IPS-NIHi11 (cell line): ENCODE data around the gene ANKRD13B.

Source experiments
- DNase-seq: peaks from one replicate; pipeline ENCODE4 v3.0.0; 2012; ENCODE audit warnings: mixed read lengths, low spot score

ANKRD13B gene

DNA sequence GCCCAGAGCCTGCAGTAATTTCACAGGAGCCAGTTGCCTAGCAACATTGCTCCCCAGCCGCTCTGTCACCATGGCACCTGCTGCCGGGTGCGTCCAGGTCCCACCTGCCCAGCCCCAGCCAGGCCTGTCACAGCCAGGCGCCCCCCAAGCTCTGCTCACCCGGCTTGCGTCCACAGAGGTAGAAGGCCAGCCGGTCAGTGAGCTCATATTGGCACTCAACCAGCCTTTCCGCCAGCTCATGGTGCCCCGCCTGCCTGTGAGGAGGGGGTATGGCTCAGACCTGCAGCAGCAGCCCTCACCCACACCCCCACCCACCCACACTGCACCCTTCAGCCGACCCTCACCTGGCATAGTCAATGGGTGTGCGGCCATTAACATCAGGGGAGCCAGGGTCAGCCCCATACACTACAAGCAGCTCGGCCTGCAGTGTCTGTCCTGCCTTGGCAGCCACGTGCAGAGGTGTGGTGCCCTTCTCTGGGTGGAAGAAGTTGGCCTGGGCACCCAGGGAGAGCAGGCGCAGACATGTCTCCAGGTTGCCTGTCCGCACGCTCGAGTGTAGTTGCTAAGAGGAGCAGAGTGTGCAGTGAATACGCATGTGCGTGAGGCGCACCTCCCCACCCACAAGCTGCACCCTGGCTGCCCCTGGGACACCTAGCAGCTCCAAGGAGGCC lies 11.2 kb upstream of the ANKRD13B start:
- no peak for DNase-seq

DNA sequence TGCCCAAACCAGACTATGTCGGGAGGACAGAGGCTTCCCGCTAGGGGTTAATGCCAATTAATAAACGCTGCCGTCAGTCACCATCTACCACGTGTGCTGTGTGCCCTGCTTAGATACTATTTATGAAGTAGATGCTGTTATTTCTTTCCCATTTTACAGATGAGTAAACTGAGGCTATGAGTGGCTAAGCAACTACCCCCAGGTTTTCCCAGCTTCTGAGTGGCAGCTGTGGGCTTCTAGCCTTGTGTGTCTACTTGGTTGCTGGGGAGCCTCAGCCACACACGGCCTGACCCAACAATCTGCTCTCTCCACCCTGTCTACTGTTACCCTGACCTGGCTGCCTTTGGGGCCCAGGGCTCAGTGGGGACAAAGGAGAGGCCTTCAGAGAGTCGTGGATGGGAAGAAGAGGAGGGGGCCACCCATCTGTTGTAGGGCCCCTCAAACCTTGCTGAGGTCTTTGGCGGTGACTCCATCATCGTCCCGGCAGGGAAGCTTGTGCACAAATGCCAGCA lies 10.6 kb upstream of the ANKRD13B start:
- DNase-seq = no peak

DNA sequence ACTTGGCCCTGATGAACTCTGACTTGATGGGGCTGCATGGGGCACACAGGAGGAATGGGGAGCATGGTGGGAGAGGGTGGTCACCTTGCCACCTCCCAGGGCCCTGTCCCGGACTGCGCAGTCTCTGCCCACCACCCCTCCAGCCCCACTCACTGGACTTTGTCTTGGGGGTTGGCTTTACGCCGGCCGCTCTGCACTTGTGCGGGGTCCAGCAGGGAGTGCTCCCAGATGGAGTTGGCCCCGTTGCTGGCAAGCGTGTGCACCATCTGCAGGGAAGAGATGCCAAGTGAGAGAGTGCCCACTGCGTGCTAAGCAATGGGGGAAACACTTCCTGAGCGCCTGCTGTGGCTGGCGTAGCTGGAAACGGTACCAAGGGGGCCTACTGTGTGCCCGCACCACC lies 10.2 kb upstream of the ANKRD13B start:
- DNase-seq = no peak

DNA sequence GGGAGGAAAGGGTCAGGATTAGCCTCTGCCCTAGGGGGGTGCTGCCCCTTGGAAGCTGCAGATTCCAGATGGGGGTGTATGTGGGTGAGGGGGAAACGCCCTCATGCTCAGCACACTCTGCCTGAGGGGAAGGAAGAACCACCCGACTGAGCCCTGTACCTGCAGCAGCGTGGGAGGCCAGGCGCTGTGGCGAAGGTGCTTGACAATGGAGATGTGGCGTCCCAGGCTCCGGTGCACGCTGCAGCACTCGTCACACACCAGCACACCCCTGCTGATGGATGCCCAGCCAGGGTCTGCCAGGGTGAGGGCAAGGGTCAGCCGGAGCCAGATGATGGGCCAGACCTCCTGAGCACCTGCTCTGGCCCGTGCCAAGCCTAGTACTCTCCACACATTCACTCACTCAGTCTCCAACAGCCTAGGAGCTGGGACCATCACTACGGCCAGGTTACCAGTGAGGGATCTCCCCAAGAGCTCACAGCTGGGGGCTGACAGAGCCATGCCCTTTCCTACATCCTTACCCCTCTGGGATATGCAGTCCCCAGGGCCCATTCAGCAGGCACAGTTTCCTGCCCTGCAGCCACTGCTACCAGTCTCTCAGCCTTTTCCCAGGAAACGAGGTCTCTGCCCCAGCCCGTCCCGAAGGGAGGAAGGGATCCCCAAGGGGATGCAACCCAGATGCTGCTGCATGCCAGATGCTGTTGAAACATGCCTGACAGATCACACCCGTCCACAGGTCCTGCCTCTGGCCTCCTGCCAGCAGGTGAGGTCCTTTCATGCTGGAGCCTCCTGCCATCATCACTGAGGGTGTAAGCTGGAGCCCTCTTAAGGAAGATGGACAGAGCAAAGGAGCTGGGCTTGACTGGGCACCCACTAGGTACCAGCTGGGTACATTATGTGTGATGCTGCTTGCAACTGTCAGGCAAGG lies 9.3 kb upstream of the ANKRD13B start:
- no peak for DNase-seq

DNA sequence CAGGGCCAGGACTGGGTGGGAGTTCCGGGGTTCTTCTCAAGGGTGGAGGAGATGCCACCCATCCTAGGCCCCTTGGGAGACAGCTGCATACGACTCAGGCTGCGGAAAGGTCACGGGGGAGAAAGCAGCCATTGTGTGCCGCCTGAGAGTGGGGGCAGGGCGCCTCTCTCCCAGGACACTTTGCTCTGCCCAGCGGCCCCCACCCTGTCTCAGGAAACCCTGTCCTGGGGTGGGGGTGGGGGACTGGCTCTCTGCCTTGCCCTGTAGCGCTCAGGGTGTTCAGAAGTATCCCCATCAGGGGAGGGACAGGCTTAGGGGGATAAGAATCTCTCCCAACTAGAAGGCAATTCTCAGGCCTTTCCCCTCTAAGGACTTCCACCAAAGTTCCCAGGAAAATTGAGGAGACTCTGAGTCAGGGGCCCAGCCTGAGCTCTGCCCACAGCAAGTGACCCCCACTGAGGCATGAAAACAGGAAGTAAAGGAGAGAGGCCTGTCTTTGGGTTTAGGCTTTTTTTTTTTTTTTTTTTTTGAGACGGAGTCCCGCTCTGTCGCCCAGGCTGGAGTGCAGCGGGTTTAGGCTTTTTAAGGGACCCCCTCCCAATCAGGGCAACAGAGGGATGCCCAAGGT lies 8.4 kb upstream of the ANKRD13B start:
- DNase-seq = no peak

DNA sequence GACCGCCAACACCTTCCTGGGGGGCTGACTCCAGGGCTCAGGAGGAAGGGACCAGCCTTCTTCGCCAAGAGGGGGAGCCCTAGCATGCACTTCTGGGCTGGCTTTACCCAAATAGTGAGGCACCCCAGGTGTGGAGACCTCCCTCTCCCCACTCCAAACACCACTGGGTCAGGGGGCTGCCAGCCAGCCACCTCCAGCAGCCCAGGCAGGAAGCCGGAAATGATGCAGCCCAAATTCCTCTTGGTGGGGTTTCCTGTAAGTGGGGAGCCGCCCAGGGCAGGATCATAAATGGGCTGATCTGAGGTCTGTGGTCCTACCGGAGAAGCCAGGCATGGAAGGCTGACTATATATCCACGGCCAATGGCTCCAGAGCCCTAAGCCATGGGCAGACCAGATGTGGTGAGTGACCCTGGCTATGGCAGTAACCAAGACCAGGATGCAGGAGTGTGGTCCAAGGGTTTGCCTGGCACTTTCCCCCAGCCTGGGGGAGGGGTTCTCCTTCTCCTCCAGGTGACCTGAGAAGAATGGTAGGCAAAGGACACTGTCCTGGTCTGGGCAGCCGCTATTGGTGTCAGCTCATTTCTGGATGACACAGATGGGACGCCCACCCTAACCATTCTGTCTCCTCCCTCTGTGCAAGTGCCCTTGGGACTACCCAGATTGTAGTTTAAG lies 7.7 kb upstream of the ANKRD13B start:
- no peak for DNase-seq

DNA sequence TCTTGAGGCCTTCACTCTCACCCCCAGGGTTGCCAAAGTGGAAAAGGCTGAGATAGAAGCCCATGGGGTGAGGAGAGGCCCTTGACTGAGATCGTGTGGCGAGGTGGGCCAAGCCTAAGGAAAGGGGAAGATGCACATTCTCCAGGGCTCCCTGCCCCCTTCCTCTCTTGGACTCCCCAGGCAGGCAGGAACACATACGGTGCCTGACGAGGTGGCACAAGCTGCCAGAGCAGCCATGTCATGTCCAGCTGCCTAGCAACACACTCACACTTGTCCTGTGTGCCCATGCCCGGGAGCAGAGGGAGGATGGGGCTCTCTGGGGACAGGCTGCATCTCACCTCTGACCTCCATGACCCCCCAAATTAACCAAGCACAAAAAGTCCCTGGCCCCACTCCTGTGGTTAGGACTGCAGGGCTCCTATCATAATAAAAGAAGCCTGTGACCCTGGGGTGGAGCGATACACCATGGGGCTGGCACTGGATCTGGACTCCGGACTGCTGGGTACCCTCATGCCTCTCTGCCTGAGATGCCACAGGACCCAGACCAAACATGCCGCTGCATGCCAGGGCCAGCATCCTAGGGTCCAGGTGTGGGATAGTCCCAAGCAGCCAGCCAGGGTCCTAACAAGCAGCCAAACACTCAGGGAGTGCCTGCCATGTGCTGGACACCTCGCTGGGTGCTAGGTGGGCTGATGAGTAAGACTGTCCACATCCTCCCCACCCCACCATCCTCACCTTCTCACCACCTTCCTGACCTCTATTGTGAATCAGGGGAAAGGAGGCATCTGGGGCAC lies 6.1 kb upstream of the ANKRD13B start:
- DNase-seq = no peak

DNA sequence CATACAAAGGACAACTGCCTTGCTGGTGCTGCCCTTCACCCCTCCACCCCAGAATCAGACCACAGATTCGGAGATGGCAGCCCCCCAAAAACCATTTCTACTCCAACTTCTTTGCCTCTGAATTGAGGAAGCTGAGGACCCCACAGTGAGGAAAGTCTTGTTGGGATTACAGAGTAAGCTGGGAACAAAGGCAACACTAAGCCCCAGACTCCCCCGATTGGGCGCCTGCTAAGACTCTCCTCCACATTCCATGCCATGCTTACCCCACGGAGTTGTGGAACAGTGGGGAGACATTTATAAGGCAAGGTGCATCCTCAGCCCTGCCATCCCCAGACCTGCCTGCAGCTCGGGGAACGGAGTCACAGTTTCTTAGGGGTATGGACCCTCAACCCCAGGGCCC lies 5.3 kb upstream of the ANKRD13B start:
- DNase-seq = no peak

DNA sequence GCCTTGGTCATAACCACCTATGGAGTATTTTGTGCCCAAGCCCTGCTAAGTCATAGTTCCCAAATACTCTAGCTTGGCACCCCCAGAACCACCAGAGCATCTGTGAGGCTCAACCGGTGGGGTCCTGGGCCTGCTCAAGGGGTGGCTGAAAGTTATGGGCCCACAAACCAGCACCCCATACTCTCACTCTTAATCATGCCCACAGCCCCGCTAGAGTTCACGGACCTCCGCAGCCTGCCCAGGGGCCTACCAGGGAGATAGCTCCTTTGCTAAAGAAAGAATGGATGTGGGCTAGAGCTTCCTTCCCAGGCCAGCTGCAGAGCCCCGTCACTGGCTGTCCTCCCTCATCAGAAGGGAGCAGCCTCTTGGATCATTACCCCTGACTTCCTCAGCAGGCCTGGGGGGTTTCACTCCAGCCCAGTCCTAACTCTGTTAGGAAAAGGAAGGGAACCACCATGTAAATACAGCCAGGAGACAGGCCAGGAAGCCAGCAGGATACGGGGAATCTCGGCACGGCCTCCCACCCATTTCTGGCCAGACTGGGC lies 4.8 kb upstream of the ANKRD13B start:
- DNase-seq = no peak

DNA sequence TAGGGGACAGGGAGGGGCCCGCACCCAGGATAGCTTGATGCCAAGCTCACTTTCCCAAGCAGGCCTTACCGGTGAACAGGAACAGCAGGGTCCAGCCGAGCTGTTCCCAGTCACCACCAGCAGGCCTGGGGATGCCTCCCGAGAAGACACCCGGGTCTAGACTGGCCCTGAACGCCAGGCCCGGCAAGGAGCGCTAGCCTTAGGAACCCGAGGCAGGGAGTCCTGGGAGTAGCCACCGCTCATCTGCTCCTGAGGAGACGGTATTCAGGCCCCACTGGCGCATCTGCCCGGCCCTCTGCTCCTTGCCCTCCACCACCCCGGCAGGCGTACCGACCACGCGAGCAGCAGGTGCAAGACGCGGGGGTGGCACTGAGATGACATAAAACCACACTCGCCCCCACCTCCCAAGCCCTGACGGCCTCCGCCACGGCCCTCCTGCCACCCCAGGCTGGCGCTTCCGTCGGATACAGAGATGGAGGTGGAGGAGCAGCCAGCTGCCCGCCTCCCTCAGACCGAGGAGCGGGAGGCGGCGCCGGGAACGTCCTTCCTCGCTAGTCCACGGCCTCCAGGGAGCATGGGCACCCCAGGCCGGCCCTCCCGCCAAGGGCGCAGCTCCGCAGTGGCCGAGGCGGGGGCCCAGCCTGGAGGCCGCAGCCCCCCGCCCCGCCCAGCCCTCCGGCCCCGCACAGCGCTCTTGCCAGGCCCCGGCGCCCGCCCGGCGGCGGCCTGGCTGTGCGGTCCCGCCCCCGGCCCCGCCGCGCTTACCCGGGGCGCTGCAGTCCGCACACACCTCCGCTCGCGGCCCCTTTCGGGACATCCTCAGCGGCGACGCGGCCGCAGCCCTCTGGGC lies 4.1 kb upstream of the ANKRD13B start:
- peak; percentile 72 for DNase-seq

DNA sequence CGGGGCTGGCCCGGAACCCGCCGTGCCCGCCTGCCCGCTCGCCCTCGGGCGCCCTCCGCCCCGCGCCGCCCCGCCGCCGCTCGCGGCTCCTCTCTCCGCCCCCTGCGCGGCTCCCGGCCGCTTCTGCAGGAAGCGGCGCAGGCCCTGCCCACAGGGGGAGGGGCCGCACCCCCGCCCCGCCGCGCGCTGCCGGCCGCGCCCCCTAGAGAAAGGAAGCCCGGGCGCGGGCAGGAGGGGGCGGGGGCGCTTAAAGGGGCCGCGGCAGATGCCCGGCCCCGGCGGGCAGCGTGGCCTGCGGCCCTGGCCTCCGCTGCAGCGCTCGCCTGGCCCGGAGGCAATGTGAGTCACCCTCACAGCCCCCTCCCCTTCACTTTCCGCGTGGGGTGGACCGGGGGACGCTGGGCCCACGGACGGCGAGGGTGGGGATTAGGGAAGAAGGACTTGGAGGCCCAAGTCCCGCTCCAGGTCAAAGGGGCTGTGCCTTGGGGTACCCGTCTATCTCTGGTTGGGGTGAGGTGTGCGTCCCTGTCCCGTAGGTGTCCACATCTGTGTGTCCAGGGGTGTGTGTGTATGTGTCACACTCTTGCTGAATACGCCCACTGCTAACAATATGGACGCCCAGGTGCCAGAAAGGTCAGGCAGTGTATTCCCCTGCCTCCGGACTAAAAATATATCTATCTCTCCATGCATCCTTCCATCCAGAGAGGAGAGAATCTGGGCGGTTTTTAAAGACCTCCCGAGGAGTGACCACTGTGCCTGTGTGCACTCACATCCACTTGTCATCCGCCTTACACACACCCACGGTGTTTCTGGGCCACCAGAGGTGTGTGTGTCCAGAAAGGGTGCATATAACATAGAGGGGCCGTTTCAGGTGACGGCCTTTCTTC lies 3.2 kb upstream of the ANKRD13B start, which contains the start of gene GIT1:
Gene GIT1, minus strand, starts transcription at position 125 of the 887 bp plus-strand sequence. CDS start 270 bp downstream, outside the sequence.
- DNase-seq = peak; percentile 95

DNA sequence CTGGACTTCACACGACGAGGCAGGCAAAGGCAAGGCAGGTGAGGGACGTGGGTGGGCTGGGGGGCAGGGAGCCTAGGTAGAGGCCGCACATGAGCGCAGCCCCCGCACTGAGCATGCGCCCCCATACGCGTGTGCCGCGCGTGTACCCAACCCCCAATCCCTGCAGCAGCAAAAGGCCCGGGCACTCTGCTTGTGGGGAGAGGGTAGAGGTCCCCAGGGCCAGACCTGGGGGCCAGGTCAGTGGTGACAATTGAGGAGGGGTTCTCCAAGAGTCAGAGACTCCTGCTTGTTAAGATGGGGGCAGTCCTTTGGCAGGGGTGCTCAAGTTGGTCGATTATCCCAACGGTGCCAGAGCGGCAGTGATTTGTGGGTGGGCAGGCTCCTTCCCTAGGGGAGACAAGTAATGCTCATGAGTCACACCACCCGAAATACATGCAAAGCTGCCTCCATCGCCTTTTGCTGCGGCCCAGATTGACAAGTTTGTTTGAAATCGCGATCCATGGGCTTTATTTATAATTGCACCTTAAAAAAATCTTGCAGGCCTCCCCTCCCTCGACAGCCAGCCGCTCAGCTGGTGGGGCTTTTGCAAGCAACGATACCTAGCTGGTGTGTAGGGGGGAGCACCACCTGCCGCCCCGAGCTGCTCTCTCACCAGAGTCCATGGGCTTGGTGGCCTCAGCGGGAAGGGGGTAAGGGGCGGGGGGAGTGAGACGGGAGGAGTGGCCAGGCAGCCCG lies 2.4 kb upstream of the ANKRD13B start:
- DNase-seq = no peak

DNA sequence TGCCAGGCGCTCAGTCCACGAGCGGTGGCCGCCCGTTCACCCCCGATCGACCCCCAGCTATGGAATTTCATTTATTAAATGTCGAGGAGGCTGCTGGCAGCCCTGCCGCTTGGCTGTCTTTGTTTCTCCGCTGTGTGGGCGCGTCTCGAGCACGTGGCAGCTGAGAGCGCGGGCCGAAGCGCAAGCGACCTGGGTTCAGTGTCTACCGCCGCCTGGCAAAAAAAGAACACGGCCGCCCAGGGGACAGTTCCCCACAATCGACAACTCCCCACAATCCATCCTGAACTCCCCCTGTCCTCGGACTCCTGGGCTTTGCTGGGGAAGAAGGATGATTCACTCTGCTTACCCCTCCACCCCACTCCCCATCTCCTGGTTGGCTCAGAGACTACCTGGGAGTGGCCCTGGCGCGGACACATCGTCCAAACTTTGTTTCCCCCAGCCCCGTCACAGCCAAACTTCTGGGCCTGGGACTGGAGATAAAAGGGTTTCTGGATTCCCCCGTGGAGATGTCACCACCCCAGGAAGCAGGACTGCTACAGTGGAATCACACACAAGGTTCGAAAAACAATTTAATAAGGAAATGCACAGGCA lies 1.7 kb upstream of the ANKRD13B start:
- peak; percentile 60 for DNase-seq

DNA sequence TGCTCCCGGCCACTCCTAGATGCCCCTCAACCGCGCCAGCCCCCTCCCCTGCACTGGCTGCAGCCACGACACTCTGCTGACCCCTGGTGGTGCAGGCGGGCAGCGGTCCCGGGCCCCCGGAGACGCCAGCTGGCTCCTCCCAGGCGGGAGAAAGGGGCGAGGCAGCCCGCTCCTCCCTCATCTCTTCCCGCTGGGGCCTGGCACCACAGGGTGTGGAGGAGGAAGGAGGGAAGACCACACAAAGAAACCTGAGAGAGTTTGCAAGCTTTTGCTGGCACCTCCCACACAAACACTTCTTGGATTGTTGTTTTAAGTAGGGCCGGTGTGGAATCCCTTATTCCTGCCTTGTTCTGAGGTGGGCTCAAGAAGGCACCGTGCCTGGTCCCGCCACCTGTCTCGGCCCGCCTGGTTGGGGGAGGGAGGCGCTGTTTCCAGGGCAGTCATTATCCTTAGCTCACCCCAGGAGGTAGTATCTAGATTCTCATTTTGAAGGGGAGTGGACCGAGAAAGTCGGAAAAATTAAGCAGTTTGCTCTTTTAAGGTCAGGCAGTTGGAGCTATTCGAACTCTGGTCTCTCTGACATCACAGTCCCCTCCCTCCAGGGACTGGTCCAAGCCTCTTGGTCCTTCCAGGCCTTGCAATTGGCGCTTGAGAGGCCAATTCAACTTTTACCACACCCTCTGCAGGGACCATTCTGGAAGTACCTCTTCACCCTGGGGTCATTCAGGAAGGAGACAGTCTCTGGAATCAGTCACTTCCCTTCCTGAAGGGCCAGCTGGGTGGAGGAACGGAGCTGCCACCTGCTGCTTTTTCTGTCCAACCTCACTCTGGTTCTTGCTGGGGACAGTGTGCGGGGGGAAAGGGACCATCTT lies 959 bp upstream of the ANKRD13B start:
- peak; percentile 88 for DNase-seq

DNA sequence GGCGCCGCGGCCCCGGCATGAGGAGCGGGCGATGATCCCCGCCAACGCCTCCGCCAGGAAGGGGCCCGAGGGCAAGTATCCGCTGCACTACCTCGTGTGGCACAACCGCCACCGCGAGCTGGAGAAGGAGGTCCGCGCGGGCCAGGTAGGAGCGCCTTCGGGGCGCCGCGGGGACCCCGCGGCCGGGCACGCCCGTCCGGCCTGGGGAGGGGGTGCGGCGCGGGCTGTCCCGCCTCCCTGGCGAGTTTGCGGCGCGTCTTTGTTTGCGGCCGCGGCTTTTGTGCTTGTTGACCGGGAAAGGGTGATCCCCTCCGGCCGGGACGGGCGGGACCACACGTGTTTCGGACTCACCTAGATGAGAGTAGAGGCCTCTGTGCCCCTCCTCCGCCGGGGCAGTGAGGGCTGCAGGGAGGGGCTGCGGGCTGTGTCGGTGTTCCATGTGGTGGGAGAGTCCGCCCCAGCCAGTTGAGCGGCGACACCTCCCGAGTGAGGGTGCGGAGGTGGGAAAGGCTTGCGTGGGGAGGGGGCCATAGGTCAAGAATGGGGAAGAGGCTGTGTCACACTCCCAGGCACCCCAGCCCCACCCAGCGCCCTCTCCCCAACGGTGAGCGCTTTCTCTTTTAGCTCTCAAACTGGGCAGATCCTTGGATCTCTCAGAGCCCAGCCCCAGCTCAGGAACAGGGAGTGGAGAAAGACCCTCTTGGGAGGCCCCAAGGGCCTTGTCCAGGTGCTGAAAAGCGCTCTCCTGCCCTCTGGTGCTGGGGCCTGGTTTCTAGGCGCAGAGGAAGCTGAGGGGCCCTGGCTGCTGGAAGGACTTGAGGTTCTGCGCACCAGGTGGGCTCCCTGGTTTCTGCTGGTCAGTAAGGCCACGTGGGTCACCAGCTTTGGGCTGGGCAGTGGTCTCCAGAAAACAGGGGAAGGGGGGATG lies 923 bp downstream of the ANKRD13B start:
- DNase-seq = peak; percentile 50
